GM21619 (cell line): ENCODE results near the gene KIF5B.

ENCODE experiments used
- ATAC-seq: cut with Tn5 transposase; IDR thresholded peaks from one replicate; pipeline ENCODE4 v1.9.1; 2021; ENCODE audit not compliant: unreplicated experiment

The KIF5B gene

GRCh38 chr10:31962826-31963588 is 93.2 kb downstream of the KIF5B start:
- no peak for ATAC-seq

GRCh38 chr10:31961277-31962074 is 94.7 kb downstream of the KIF5B start:
- no peak for ATAC-seq

GRCh38 chr10:31959461-31960173 is 96.6 kb downstream of the KIF5B start:
- no peak for ATAC-seq
